Colon (tissue), 2 donors: ENCODE results near the gene VAV2.

Experiments used
- FAIRE-seq: peaks from 2 replicates; lab custom pipeline; 2012; peaks lifted over from hg19 to GRCh38; lab: Jason Lieb, UNC
- donor health status: control.
- donor health status: control.

VAV2 gene

DNA sequence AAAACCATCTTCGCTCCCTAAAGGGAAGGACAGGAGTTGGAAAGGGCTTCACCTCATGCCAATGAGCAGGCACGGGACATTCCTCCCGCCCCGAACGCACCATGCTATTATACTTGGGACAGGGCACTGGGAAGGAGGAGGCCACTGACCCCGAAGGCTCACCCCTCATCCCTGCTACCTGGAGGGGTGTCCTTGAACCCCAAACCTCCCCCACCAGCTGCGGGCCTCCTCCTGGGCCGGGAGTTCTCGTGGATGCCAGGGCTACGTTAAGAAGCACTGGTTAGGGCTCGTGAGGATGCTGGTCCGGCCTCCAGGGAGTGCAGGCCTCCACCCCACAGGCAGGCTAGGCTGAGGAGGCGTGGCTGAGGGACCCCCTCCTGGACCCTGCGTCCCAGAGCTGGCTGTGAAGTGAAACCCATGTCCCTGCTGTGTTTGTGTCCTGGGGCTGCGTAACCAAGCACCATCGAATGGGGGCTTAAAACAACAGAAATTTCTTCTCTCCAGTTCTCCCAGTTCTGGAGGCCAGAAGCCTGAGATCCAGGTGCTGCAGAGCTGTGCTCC is 142.9 kb downstream of the VAV2 start:
- no peak for FAIRE-seq

- no peak for FAIRE-seq
Observed at GRCh38 chr9:133848471-133849109, 143.5 kb downstream of the VAV2 start.

DNA sequence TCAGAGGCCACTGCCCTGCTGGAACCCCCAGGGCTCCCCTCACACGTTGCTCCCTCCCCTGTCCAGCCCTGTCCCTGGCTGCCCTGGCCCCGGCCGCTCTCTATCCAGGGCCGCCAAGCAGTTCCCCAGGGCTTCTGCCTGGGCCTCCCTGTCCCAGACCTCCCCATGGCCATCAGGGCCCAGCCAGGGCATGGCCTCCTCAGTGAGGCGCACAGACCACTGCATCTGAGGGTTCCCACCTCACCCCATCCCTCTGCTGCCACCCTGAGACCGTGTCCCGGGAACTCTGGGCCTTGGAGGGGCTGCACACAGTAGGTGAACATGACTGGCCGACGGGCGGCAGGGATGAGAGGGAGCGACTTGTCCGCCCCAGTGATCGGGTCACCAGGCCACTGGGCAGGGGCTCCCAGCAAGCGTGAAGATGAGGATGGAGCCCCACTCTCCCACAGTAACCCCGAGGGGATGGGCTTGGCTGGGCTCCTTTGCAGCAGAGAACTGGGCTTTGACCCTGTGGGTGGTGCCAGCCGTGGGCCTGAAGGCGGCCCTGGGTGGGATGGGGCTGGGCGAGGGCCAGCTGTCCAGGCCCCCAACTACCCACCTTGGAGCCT is 145.5 kb downstream of the VAV2 start:
- FAIRE-seq: no peak

DNA sequence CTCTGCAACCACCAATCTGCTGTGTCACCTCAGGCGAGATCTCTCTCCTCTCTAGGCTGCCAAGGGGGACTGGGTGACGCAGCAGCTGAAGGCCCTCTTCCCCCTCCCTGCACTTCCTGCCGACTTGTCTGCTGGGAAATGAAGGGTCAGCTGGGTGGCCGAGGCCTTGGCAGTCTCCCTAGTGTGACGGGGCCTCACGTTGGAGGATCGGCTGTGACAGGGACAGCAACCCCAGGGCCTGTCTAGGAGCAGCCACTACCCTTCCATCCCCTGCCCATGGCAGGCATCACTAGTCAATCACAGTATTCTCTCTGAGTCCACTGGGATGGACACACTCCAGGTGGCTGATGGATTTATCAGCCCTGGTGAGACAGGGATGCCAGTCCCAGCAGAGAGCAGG is 146.7 kb downstream of the VAV2 start:
- no peak for FAIRE-seq

DNA sequence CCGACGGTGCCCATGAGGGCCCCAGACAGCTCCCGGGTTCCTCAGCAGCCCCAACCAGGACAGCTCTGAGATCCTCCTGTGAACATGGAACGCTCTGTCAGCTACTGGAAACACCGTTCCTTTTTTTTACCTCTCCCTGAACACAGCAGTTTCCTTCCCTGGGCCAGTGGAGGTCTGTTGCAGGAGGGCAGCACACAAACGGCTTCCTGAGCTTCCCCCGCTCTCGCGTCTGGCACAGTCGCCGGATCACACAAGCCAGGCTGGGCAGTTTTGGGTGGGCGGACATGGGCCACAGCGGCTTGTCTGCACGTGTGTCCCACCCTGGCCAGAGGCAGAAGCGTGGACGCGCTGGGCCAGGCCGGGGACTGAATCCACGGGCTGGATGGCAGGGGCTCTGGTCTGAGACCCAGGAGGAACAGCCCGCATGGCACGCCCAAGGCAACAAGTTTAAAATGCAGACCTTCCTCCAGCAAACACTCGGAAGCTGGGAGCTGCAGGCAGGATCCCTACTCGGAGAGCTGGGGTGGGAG is 147.2 kb downstream of the VAV2 start:
- FAIRE-seq: no peak

DNA sequence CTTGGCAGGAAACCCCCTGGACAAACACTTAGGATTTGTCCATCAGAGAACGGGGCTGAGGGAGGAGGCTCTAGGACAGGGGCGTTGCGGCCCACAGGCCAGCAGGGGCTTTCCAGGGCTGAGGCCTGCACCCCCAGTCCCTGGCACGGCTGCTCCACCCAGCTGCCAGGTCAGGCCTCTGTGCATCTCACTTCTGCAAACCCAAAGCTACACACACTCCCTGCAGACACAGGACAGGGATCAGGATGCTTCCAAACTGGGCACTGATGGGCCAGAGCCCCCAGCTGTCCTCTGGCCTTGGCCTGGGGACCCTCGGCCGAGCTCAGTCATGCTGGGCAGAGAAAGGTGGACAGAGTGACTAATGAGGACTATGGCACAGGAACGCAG is 147.7 kb downstream of the VAV2 start:
- no peak for FAIRE-seq

DNA sequence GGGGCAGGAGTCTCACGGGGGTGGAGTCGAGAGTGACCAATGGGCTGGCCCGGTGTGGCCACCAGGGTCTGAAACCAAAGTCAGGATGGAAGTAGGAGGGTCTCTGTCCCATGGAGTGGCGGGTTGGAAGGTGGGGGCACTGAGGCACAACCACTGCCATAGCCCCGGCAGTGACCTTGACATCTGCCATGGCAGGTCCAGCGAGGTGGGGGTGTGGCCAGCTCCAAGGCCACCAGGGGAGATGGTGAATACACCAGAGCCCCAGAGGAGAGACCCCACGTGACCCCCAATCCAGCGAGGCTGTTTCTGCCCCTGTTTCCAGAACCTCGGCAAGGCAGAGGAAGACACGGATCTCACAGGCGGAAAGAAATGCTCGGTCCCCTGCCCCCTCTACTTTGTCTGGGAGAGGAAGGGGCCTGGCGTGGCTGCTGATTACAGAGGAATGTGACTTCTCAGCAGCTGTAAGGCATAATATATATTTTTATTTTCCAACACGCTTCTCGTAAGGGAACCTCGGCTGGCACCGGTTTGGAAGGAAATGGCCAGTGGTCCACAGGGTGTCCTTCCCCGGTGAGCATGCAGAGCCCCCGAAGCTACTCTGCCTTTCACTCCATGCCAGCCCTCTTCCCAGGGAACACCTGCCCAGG is 148.2 kb downstream of the VAV2 start:
- no peak for FAIRE-seq

DNA sequence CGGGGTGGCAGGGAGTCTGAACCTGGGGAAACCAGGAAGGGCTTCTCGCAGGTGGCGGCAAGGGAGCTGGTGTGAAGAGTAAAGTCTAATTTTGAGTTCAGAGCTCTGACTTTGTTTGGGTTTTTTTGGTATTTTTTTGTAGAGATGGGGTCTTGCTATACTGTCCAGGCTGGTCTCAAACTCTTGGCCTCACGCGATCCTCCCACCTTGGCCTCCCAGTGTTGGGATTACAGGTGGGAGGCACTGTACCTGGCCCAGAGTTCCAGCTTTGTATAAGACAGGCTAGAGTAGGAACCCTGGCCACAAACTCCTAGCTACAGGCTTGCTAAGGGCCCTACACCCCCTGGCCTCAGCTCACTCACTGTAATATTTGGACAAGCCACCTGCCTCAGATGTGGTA is 148.9 kb downstream of the VAV2 start:
- FAIRE-seq: no peak

DNA sequence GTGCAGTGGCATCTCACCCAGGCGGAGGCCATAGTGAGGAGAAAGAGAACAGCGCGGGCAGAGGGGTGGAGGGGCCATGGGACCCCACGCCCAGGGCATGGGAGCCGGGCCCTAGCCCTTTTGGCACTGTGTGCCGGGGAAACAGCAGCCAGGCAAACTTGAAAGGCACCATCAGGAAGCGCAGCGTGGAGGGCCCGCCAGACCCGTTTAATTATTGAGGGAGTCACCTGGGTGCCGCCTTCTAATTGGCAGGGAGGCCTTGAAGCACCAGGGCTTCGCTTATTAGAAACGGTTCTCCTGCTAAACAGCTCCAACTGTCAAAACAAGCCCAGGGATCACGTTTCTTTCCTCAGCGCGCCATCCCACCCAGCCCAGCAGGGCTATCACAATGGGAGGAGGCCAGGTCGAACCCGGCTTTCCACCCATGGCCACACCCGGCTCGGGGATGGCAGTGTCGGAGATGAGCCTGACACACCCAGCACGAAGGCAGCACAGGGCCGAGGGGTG is 149.3 kb downstream of the VAV2 start:
- no peak for FAIRE-seq

GRCh38 chr9:133842174-133842573 is 149.9 kb downstream of the VAV2 start:
- FAIRE-seq: no peak

- FAIRE-seq: no peak
Observed at GRCh38 chr9:133841167-133841812, 150.8 kb downstream of the VAV2 start.

GRCh38 chr9:133839822-133840329 is 152.2 kb downstream of the VAV2 start:
- no peak for FAIRE-seq

DNA sequence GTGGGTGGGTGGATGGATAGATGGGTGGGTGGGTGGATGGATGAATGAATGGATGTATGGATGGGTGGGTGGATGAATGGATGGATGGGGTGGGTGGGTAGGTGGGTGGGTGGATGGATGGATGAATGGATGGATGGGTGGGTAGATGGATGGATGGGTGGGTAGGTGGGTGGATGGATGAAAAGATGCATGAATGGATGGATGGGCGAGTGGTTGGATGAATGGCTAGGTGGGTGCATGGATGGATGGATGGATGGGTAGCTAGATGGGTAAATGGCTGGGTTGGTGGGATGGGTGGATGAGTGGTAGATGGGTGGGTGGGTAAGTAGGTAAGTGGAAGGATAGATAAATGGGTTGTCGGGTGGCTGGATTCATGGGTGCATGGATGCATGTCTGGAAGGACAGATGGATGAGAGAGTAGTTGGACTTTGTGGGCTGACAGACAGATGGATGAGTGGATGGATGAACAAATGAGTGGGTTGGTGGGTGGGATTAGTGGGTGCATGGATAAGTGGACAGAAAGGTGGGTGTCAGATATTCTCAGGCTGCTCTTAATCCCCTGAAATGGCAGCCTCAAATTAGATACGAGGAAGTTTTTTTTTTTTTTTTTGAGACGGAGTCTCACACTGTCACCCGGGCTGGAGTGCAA is 153.1 kb downstream of the VAV2 start:
- FAIRE-seq: no peak

DNA sequence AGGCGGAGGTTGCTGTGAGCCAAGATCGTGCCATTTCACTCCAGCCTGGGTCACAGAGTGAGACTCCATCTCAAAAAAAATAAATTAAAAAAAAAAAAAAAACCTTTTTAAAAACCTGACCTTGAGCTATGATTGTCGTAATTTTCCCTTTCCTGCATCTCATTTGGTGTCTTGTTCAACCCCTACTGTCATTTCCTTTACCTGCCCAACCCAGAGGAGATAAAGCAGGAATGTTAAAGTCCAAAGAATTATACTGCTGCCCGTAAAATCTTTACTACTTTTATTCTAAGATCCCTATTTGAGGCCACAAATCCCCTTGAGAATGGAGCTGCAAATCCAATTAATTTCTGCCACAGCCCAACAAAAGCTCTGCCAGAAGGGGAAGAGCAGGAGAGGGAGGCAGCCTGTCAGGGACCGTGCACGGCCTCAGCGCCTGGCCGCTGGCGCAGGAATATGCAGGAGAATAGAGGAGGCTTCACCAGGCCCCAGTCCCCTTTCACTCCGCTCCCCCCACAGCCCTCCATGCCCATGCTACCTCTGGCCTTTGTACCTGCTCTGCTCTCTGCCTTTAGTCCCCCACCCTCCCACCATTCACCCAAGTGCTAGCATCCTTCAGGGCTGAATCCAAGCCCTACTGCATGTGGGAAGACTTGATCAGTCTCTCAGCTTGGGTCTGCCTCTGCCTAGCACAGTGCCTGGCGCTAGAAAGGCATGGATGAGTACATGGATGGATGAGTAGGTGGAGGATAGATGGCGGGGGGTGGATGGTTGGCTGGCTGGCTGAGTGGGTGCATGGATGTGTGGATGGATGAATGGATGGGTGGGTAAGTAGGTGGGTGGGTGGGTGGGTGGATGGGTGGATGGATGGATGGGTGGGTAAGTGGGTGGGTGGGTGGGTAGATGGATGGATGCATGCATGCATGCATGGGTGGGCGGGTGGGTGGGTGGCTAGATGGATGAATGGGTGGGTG is 154.2 kb downstream of the VAV2 start:
- FAIRE-seq: no peak

- FAIRE-seq: no peak
Observed at GRCh38 chr9:133836818-133837217, 155.3 kb downstream of the VAV2 start.

- FAIRE-seq: no peak
Observed at GRCh38 chr9:133836001-133836758, 155.9 kb downstream of the VAV2 start.

GRCh38 chr9:133835262-133835901 is 156.7 kb downstream of the VAV2 start:
- no peak for FAIRE-seq

DNA sequence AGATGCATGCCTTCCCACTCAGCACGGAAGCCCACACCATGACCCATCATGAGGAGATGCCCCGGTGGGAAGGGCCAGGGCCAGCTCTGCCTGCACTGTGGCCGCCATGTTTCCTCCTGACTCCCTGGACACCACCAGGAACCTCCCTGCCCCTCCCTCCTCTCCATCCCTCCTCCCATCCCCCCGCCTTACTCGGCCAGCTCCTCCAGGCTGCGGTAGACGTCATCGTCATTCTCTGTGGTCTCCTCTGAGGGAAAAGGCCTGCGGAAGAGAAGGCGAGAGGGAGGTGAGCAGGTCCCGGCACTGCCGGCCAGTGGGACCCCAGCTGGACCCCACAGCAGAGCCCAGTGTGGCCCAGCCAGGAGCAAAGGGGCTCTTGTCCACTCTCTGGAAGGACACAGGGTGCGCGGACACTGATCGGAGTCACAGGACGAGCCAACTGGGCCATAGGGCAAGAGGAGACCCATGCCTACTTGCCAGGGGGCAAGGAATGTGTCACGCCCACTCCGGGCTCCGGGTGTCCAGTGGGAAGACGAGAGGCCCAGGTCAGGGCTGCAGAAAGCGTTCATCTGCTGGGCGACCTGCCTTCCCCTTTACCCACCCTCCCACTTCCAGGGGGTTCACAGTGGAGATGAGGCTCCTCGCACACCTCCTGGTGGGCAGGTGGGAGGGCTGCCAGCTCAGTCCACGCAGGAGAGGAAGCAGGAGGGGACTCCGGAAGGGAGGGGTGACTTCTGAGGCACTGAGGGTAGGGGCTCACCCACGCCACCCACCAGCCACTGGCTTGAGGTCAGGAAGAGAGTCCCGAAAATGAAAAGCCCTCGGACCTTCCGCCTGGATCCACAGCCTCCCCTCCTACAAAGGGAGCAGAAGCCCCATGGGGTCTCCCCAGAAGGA is 157.8 kb downstream of the VAV2 start:
- FAIRE-seq: no peak
